Measurements from ENCODE around the gene ARID3A.
A peak's percentile ranks its signal among the peaks of the same experiment; 100 is the strongest.

DNA sequence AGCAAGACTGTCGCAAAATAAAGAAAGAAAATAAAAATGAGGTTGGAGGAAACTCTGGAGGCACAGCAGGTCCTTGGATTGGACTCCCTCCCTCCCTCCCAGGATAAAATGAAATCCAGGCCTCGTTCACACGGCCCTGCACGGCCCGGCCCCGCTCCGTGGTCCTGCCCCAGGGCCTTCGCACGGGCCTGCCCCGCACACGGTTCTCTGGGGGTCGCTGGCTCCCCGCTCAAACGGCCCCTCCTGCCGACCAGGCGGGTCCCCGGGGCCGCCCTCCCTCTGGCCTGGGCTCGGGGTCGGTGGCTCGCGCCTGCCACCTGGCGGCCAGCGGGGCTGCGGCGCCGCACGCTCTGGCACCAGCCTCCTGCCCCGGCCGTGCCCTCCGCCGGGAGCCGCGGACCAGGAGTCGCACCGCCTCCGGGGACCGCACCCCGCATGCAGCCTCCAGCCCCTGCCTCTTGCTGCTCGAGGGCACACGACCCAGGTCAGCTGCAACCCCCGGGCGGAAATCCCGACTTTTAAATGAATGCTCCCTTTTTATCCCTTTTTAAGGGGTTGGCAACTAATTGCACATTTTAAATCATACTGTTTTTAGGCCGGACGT lies 56.8 kb downstream of the ARID3A start:
- TF ChIP-seq, protein P1, sequence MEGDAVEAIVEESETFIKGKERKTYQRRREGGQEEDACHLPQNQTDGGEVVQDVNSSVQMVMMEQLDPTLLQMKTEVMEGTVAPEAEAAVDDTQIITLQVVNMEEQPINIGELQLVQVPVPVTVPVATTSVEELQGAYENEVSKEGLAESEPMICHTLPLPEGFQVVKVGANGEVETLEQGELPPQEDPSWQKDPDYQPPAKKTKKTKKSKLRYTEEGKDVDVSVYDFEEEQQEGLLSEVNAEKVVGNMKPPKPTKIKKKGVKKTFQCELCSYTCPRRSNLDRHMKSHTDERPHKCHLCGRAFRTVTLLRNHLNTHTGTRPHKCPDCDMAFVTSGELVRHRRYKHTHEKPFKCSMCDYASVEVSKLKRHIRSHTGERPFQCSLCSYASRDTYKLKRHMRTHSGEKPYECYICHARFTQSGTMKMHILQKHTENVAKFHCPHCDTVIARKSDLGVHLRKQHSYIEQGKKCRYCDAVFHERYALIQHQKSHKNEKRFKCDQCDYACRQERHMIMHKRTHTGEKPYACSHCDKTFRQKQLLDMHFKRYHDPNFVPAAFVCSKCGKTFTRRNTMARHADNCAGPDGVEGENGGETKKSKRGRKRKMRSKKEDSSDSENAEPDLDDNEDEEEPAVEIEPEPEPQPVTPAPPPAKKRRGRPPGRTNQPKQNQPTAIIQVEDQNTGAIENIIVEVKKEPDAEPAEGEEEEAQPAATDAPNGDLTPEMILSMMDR (IDR thresholded peaks at IDR 0.05) = peak in 3 of 4 experiments; percentile 48 to 97 (median 61)
- TF ChIP-seq POLR2A (IDR thresholded peaks at IDR 0.05) (no peak), POLR2AphosphoS5 (IDR thresholded peaks at IDR 0.05) (no peak)

Data from sigmoid colon (tissue), 4 donors.